Measurements from ENCODE around the gene RBPJL. TPM values are rescaled to one million over a fixed set of nuclear protein-coding genes. Genes with fewer than 3 reads are reported as not detected.
A peak's percentile ranks its signal among the peaks of the same experiment; 100 is the strongest.

Gene RBPJL
- total and polyA plus RNA-seq, 2 of the 13 experiments (the other 11 are each of a cell fraction or from before 2014, with no cell fraction given) = not detected

DNA sequence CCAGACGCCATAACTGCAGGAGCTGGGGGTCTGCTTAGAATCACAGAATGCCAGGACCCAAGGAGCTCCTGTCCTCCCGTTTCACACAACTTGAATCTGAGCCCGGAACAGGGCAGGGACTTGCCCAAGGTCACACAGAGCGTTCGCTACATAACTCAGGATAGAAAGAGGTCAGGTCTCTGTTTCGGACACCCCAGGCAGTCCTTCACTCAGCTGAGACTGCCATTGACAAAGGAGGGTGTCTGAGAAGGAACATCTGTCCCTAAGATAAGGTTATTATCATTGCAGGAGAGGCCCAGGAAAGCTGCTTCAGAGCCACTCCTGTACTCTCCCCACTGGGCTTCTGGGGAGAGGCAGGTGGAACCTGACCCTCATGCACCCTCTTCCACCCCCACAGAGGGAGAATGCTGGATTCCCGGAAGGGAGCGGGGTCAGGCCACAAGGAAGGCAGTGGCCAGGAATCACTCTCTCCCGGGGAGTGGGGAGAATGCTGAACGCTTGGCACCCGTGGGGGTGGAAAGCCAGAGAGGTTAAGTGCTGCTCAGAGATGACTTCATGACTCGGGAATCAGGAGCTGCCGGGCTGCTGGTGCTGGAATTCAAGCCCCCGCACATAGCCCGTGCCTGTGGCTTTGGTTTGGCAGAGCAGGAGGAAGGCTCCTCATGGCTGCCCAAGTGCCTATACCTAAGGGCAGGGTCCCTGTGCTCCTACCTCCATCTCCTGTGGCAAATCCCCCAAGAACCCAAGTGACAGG, 30.9 kb downstream of the RBPJL start (continued):
- TF ChIP-seq, protein P1, sequence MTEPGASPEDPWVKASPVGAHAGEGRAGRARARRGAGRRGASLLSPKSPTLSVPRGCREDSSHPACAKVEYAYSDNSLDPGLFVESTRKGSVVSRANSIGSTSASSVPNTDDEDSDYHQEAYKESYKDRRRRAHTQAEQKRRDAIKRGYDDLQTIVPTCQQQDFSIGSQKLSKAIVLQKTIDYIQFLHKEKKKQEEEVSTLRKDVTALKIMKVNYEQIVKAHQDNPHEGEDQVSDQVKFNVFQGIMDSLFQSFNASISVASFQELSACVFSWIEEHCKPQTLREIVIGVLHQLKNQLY (CRISPR knock-in tag; IDR thresholded peaks at IDR 0.05) = 0 out of 2 replicates have a peak, but pooled peaks have one; percentile 8
- TF ChIP-seq AGO2 (optimal IDR thresholded peaks at IDR 0.05; ENCODE audit: low read depth, low read length) (peak; percentile 51), ZNF878 (CRISPR knock-in tag; IDR thresholded peaks at IDR 0.05) (no peak; the same call in 1 of the 2 replicates), TEAD2 (CRISPR knock-in tag; IDR thresholded peaks at IDR 0.05) (0 out of 2 replicates have a peak, but pooled peaks have one; percentile 40), POGZ (CRISPR knock-in tag; IDR thresholded peaks at IDR 0.05) (no peak; the same call in none of the 2 replicates), ZNF431 (CRISPR knock-in tag; IDR thresholded peaks at IDR 0.05; ENCODE audit: borderline replicate concordance, low read depth) (no peak), NR3C1 (CRISPR knock-in tag; IDR thresholded peaks at IDR 0.05) (no peak), ZMYM4 (CRISPR knock-in tag; IDR thresholded peaks at IDR 0.05) (0 out of 2 replicates have a peak, but pooled peaks have one; percentile 34), ZNF3 (CRISPR knock-in tag; IDR thresholded peaks at IDR 0.05) (no peak), HOXD1 (CRISPR knock-in tag; IDR thresholded peaks at IDR 0.05) (no peak), NKX3-1 (CRISPR knock-in tag; IDR thresholded peaks at IDR 0.05) (no peak), TARDBP (CRISPR knock-in tag; IDR thresholded peaks at IDR 0.05) (peak; percentile 84; the same call in 1 of the 2 replicates), ETV5 (CRISPR knock-in tag; IDR thresholded peaks at IDR 0.05; ENCODE audit: borderline replicate concordance) (no peak), ATF7 (IDR thresholded peaks at IDR 0.05) (no peak), ATF7 (CRISPR knock-in tag; IDR thresholded peaks at IDR 0.05) (0 out of 2 replicates have a peak, but pooled peaks have one; percentile 30), ZNF260 (CRISPR knock-in tag; IDR thresholded peaks at IDR 0.05; ENCODE audit: borderline replicate concordance, low read depth) (no peak)
- TF ChIP-seq, protein P2, sequence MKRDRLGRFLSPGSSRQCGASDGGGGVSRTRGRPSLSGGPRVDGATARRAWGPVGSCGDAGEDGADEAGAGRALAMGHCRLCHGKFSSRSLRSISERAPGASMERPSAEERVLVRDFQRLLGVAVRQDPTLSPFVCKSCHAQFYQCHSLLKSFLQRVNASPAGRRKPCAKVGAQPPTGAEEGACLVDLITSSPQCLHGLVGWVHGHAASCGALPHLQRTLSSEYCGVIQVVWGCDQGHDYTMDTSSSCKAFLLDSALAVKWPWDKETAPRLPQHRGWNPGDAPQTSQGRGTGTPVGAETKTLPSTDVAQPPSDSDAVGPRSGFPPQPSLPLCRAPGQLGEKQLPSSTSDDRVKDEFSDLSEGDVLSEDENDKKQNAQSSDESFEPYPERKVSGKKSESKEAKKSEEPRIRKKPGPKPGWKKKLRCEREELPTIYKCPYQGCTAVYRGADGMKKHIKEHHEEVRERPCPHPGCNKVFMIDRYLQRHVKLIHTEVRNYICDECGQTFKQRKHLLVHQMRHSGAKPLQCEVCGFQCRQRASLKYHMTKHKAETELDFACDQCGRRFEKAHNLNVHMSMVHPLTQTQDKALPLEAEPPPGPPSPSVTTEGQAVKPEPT (CRISPR knock-in tag; IDR thresholded peaks at IDR 0.05; ENCODE audit: low read depth) = no peak
- TF ChIP-seq, protein P3, sequence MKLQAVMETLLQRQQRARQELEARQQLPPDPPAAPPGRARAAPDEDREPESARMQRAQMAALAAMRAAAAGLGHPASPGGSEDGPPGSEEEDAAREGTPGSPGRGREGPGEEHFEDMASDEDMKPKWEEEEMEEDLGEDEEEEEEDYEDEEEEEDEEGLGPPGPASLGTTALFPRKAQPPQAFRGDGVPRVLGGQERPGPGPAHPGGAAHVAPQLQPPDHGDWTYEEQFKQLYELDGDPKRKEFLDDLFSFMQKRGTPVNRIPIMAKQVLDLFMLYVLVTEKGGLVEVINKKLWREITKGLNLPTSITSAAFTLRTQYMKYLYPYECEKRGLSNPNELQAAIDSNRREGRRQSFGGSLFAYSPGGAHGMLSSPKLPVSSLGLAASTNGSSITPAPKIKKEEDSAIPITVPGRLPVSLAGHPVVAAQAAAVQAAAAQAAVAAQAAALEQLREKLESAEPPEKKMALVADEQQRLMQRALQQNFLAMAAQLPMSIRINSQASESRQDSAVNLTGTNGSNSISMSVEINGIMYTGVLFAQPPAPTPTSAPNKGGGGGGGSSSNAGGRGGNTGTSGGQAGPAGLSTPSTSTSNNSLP (IDR thresholded peaks at IDR 0.05; ENCODE audit: low read depth, low read length) = peak; percentile 1; the same call in 1 of the 2 replicates
- TF ChIP-seq, protein P4, sequence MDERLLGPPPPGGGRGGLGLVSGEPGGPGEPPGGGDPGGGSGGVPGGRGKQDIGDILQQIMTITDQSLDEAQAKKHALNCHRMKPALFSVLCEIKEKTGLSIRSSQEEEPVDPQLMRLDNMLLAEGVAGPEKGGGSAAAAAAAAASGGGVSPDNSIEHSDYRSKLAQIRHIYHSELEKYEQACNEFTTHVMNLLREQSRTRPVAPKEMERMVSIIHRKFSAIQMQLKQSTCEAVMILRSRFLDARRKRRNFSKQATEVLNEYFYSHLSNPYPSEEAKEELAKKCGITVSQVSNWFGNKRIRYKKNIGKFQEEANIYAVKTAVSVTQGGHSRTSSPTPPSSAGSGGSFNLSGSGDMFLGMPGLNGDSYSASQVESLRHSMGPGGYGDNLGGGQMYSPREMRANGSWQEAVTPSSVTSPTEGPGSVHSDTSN (CRISPR knock-in tag; IDR thresholded peaks at IDR 0.05) = no peak
- TF ChIP-seq, protein P5, sequence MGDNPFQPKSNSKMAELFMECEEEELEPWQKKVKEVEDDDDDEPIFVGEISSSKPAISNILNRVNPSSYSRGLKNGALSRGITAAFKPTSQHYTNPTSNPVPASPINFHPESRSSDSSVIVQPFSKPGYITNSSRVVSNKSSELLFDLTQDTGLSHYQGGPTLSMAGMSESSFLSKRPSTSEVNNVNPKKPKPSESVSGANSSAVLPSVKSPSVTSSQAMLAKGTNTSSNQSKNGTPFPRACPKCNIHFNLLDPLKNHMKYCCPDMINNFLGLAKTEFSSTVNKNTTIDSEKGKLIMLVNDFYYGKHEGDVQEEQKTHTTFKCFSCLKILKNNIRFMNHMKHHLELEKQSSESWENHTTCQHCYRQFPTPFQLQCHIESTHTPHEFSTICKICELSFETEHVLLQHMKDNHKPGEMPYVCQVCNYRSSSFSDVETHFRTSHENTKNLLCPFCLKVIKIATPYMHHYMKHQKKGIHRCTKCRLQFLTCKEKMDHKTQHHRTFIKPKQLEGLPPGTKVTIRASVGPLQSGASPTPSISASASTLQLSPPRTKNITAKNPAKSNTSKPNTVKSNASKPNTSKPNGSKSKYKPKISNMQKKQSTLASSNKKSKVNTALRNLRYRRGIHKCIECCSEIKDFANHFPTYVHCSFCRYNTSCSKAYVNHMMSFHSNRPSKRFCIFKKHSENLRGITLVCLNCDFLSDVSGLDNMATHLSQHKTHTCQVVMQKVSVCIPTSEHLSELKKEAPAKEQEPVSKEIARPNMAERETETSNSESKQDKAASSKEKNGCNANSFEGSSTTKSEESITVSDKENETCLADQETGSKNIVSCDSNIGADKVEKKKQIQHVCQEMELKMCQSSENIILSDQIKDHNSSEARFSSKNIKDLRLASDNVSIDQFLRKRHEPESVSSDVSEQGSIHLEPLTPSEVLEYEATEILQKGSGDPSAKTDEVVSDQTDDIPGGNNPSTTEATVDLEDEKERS (CRISPR knock-in tag; IDR thresholded peaks at IDR 0.05) = peak; percentile 94
- TF ChIP-seq, protein P6, sequence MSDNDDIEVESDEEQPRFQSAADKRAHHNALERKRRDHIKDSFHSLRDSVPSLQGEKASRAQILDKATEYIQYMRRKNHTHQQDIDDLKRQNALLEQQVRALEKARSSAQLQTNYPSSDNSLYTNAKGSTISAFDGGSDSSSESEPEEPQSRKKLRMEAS (IDR thresholded peaks at IDR 0.05) = peak; percentile 40; the same call in 1 of the 2 replicates

All from HepG2 (cell line).